ENCODE results near the gene NTM. TPM values are rescaled to one million over a fixed set of nuclear protein-coding genes. Genes with fewer than 3 reads are reported as not detected.

NTM gene
- total RNA-seq, 4 donors from 2014 or later = 0.78 to 1.1 (median 0.88) TPM; not detected in 1

- TF ChIP-seq POLR2A (IDR thresholded peaks at IDR 0.05) (no peak), CTCF (IDR thresholded peaks at IDR 0.05) (no peak)
- Histone ChIP-seq H3K4me1 (no peaks in the 10 kb centered on the region), H3K36me3 (no peaks in the 10 kb centered on the region), H3K27ac (no peak overlapping the region), H3K9me3 (no peaks in the 10 kb centered on the region), H3K4me3 (replicated peaks in 1 of 3) (no peak overlapping the region), H3K27me3 (no peaks in the 10 kb centered on the region)
- no peak for DNase-seq
- intact Hi-C loops (cut with DNase I) = no loop called here
- 91 to 95% methylated on average over 1 of the region's 1 CpG for WGBS, 2 donors
Measured at GRCh38 chr11:131412061-131412460, 41.6 kb downstream of the NTM start.

- DNase-seq = no peak
- intact Hi-C loops (cut with DNase I) = no loop called here
- WGBS, 2 donors = 84 to 87% methylated on average over 7 of the region's 7 CpGs
Measured at GRCh38 chr11:131413217-131413616, 42.8 kb downstream of the NTM start.

GRCh38 chr11:131418189-131418588, 47.8 kb downstream of the NTM start:
- DNase-seq = no peak

More at GRCh38 chr11:131413217-131413616, 42.8 kb downstream of the NTM start:
- no peak overlapping the region for H3K27ac ChIP-seq
- no peaks in the 10 kb centered on the region for H3K4me1 ChIP-seq
- no peaks in the 10 kb centered on the region for H3K27me3 ChIP-seq
- H3K9me3 ChIP-seq = no peaks in the 10 kb centered on the region
- H3K4me3 ChIP-seq (replicated peaks in 1 of 3) = no peak overlapping the region
- TF ChIP-seq CTCF (IDR thresholded peaks at IDR 0.05) = no peak
- H3K36me3 ChIP-seq = no peaks in the 10 kb centered on the region

GRCh38 chr11:131421066-131421855, 50.8 kb downstream of the NTM start:
- H3K27me3 ChIP-seq = no peaks in the 10 kb centered on the region
- no peak for TF ChIP-seq CTCF (IDR thresholded peaks at IDR 0.05)
- TF ChIP-seq POLR2A (IDR thresholded peaks at IDR 0.05) = no peak
- H3K4me3 ChIP-seq (replicated peaks in 1 of 3) = no peak overlapping the region
- no peak overlapping the region for H3K27ac ChIP-seq
- no peak for DNase-seq
- WGBS, 2 donors = 91 to 93% methylated on average over 10 of the region's 10 CpGs
- no peaks in the 10 kb centered on the region for H3K36me3 ChIP-seq
- H3K4me1 ChIP-seq = no peaks in the 10 kb centered on the region
- intact Hi-C loops (cut with DNase I) = no loop called here
- H3K9me3 ChIP-seq = no peaks in the 10 kb centered on the region

More at GRCh38 chr11:131418189-131418588, 47.8 kb downstream of the NTM start:
- Histone ChIP-seq H3K9me3 (no peaks in the 10 kb centered on the region), H3K36me3 (no peaks in the 10 kb centered on the region), H3K4me1 (no peaks in the 10 kb centered on the region), H3K27me3 (no peaks in the 10 kb centered on the region), H3K4me3 (replicated peaks in 1 of 3) (no peak overlapping the region), H3K27ac (no peak overlapping the region)
- intact Hi-C loops (cut with DNase I) = no loop called here
- TF ChIP-seq CTCF (IDR thresholded peaks at IDR 0.05) = no peak
- 72 to 81% methylated on average over 6 of the region's 6 CpGs for WGBS, 2 donors

- intact Hi-C loops (cut with DNase I) = no loop called here
- TF ChIP-seq POLR2A (IDR thresholded peaks at IDR 0.05) = no peak
- no peak for TF ChIP-seq CTCF (IDR thresholded peaks at IDR 0.05)
Measured at GRCh38 chr11:131422029-131422428, 51.6 kb downstream of the NTM start.

More at GRCh38 chr11:131422029-131422428, 51.6 kb downstream of the NTM start:
- H3K27me3 ChIP-seq = no peaks in the 10 kb centered on the region
- H3K4me1 ChIP-seq = no peaks in the 10 kb centered on the region
- no peaks in the 10 kb centered on the region for H3K9me3 ChIP-seq
- H3K36me3 ChIP-seq = no peaks in the 10 kb centered on the region
- no peak overlapping the region for H3K27ac ChIP-seq
- H3K4me3 ChIP-seq (replicated peaks in 1 of 3) = no peak overlapping the region
- 77 to 79% methylated on average over 3 of the region's 3 CpGs for WGBS, 2 donors
- DNase-seq = no peak
